Left colon (tissue), 2 donors: ENCODE results near the gene LACRT. TPM values are rescaled to one million over a fixed set of nuclear protein-coding genes. Genes with fewer than 3 reads are reported as not detected.
A peak's percentile ranks its signal among the peaks of the same experiment; 100 is the strongest.
"Not testable (repeated sequence)": the region's sequence is repeated elsewhere in the genome, so short reads cannot be mapped to it uniquely, and the experiment has no call there.

Experiments used
- ATAC-seq: fragments of 200-7000 bp; cut with Tn5 transposase; one replicate; pipeline ENCODE4 v1.9.1; 2020; ENCODE audit warnings: mild to moderate bottlenecking, moderate library complexity
- DNase-seq, 2 donors: peaks; one replicate each; pipeline ENCODE4 v3.0.0-alpha.2; 2020
- intact Hi-C, 2 donors: fragments of 100-400 bp; cut with DNase I in 1 of 2; cut with micrococcal nuclease in 1 of 2; formaldehyde crosslinking; loops; one replicate each; pipeline versions ENCODE4 v1.11.2 to v1.14.0; 2022; cut with DNase I, micrococcal nuclease
- long read RNA-seq: library from polyadenylated mRNA; unstranded; transcript quantifications from one replicate; pipeline ENCODE4 v2.0.0, GENCODE V29; 2021
- total RNA-seq, 2 donors: library from RNA; stranded (reverse); fragmentation: NEBNext Ultra II Directional; extraction: Animal tissue kit (Norgen Biotek cat#: 25700); gene quantifications; one replicate each; pipeline ENCODE4 v1.2.1, GENCODE V29; 2021
- donor health status: DM: no; HTN: no; CAD: no.
- donor health status: DM: yes; HTN: yes; CAD: no.

The LACRT gene
- not detected for total RNA-seq
- long read RNA-seq: 0 reads

DNA sequence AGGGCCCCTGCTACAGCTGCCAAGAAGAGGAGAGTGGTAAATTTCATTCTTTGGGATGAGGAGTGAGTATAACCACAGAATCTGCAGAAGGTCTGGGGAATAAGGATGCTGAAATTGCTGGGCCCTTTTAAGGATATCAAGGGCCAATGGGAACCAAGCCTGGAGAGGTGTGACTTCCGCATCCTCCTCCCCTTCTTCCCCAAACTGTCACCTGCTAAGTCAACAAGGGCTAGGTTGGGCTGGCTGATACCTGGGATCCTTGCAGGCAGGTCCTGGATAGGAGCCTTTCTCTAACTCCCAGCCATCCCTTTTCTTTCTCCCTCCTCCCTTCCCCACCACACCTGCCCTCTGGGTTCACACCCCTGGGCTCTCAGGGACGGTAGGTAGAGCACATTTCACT lies at the start of gene LACRT:
LACRT (minus strand) TSS at position 101 of the 400 bp plus-strand sequence; CDS start at position 47, 54 bp downstream.
- DNase-seq (no peak), ATAC-seq (no peak)
- intact Hi-C loops: no loop called here

- intact Hi-C loops: no loop called here
- no peak for DNase-seq
- no peak for ATAC-seq
Observed at GRCh38 chr12:54683398-54683797, 48.7 kb upstream of the LACRT start.

- DNase-seq: no peak
- intact Hi-C loops: no loop called here
- no peak for ATAC-seq
Observed at GRCh38 chr12:54682674-54683073, 48.0 kb upstream of the LACRT start.

GRCh38 chr12:54680374-54680773 lies 45.7 kb upstream of the LACRT start:
- intact Hi-C loops: no loop called here
- peak in 1 of 2 donors; percentile 21 for DNase-seq
- peak; percentile 37 for ATAC-seq

DNA sequence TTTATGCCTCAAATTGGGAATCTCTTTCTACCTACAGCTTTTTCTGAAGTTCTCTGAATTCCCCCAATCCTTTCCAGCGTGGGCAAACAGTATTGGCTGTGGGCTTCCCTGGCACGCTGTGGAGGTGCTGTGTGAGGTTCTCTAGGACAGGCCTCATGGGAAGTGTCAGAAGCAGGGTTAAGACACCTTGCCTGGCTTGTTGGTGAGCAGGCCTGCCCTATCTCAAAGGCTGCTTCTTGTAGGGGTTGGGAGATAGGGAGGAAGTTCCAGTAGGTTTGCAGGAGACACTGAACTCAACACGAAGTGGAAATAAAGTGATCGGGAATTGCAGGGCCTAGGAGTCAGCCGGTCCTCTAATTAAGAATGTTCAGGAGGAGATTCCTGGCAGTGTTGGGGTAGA lies 43.4 kb upstream of the LACRT start:
- ATAC-seq (no peak), DNase-seq (no peak)
- intact Hi-C loops: no loop called here

GRCh38 chr12:54667945-54668344 lies 33.2 kb upstream of the LACRT start:
- DNase-seq: no peak
- intact Hi-C loops: no loop called here
- no peak for ATAC-seq

- intact Hi-C loops: no loop called here
- ATAC-seq (no peak), DNase-seq (no peak)
Observed at GRCh38 chr12:54666008-54666407, 31.3 kb upstream of the LACRT start.

GRCh38 chr12:54665022-54665635 lies 30.4 kb upstream of the LACRT start:
- DNase-seq, ATAC-seq, intact Hi-C loops: not testable (repeated sequence)

DNA sequence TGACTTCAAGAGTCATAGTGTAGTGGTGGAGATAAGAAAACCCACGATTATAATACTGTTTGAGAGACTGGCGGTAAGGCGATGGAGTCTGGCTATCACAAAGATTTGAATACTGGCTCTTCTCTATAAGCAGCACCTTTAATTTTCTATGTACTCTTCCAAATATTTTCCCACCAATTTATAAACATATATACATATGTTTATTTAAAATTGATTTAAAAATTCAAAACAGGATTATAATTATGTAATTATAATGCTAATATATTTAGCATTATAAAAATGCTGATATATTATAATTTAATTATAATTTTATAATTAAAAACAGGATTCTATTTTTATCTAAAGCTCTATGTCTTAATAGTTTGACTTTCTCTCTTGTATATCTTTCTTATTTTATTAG lies 28.9 kb upstream of the LACRT start:
- DNase-seq (no peak), ATAC-seq (no peak)
- intact Hi-C loops: no loop called here

DNA sequence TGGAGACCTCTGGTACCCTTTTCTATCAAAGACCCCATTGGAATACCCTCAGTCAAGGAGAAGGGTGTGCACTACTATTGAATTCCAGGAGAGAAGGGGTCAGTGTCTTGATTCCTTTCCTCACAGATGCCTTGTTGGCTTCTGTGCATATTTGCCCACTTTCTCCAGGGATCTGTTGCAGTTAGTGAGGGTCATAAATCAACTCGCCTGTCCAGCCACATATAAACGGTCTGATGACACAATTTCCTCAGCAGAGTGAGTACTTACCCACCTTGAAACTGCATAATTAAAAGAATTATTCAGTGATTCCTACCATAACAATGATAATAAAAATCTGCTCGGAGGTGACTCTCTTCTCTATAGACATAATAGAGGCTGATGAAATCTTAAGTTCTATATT lies 27.3 kb upstream of the LACRT start:
- ATAC-seq (no peak), DNase-seq (no peak)
- intact Hi-C loops: no loop called here

DNA sequence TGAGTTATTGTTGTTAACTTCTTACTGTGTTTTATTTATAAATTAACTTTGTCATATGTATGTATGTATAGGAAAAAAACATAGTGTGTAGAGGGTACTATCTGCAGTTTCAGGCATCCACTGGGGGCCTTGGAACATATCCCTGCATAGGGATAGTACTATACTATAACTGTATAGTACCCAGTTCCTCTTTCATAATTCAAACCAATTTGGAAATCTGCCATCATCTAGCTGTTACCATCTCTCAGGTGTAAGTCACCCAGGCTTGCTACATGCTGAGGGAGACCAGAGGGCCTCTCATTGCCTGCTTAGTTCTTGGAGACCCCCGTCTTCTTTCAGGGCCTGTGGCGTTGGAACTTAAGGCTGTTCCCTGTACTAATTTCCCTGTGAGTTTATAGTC lies 26.4 kb upstream of the LACRT start:
- intact Hi-C loops: no loop called here
- DNase-seq: no peak
- no peak for ATAC-seq

DNA sequence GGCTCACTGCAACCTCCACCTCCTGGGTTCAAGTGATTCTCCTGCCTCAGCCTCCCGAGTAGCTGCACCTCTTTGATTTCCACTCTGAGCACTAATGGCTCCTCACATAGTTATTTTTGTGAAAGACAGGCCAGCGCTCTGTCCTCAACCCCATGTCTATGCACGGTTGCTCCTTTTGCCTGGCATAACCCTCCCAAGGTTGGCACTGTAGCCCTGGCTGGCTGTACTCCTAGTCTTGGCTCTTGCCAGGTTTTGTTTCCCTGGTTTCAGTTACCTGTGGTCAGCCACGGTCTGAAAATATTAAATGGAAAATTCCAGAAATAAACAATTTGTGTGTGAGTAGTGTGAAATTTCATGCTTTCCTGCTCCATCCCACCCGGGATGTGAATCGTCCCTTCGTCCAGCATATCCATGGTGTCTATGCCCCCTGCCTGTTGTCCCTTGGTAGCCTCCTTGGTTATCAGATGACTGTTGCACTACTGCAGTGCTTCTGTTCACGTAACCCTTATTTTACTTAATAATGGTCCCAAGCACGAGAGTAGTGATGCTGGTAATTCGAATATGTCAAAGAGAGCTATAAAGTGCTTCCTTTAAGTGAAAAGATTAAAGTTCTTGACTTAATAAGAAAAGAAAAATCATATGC lies 25.7 kb upstream of the LACRT start:
- intact Hi-C loops: no loop called here
- DNase-seq (no peak), ATAC-seq (no peak)

GRCh38 chr12:54658306-54659264 lies 23.9 kb upstream of the LACRT start:
- DNase-seq (peak in 1 of 2 donors; percentile 32), ATAC-seq (no peak)
- intact Hi-C loops: no loop called here

- intact Hi-C loops: no loop called here
- no peak for ATAC-seq
- DNase-seq: no peak
Observed at GRCh38 chr12:54657105-54657607, 22.5 kb upstream of the LACRT start.

GRCh38 chr12:54654926-54655325 lies 20.2 kb upstream of the LACRT start:
- no peak for ATAC-seq
- DNase-seq: no peak
- intact Hi-C loops: no loop called here

DNA sequence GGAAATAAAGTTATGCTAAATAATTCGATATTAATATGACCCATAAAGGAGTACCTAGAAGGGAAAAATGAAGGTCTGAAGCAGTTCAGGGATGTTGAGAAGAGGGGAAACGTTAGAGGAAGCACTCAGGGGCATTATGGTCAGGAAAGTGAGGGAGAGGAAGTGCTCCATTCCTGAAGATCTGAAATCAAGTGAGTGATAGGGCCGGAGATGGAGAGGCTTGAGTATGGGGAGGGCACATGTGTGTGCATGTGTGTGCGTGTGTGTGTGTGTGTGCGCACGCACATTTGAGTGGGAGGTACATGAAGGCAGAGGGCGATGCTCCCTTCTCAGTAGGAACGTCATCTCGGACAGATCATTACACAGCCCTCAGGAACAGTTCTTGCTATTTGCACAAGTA lies 18.3 kb upstream of the LACRT start:
- no peak for DNase-seq
- intact Hi-C loops: no loop called here
- no peak for ATAC-seq

DNA sequence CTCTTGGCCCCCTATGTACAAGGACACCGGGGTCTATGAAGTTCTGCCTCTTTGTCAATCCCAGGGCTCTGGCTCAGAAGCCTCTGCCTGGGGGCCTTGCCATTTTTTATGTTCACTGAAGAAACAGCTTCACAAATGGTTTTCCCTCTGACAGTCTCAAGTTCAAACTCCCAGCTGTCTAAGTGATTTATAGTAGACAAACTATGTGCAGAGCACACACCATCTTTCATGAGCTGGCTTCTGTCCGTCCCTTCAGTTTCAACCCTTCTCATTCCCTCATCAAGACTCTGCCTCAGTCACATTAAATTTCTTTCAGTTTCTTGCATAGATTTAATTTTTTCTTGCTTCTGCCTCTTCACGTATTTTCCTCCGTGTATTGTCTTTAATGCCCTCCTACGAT lies 16.2 kb upstream of the LACRT start:
- ATAC-seq (no peak), DNase-seq (no peak)
- intact Hi-C loops: no loop called here

DNA sequence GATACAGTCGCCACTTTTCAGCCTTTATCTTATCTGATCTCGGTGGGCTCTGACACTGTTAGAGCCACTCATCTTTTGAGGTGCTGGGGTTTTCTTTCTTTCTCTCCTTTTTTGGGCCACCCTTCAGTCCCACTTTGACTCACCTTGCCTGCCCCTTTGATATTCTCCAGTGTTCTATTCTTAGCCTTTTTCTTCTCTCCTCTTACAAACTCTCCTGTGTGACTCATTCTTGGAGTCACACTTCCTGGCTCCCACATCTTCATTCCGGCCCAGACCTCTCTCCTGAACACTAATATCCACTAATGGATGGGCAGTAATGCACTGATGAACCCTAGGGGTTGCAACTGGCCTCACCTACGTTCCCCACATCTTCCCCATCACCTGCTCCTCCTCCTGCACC lies 15.7 kb upstream of the LACRT start:
- DNase-seq: no peak
- ATAC-seq: no peak
- intact Hi-C loops: no loop called here

GRCh38 chr12:54649825-54650224 lies 15.1 kb upstream of the LACRT start:
- intact Hi-C loops: no loop called here
- DNase-seq: no peak

DNA sequence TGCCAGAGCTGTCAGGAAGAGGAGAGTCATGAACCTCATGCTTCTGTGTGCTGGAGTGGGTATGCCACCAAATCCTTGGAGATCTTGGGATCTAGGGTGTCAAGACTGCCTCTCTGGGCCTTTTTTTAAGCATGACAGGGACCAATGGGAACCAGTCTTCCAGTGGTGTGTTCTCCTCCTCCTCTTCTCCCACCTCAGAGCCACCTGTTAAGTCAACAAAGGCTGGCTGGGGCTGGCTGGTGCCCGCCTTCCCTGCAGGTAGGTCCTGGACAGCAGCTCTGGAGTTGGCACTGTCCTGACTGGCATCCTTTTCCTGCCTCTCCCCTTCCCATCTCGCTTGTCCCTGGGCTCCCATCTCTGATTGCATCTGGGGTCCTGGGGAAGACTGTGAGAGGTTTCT lies 13.6 kb upstream of the LACRT start, which contains the start of gene DCD:
DCD (minus strand) TSS at position 101 of the 400 bp plus-strand sequence; CDS start at position 39, 62 bp downstream.
- ATAC-seq (no peak), DNase-seq (no peak)
- intact Hi-C loops: no loop called here

More at GRCh38 chr12:54649825-54650224, 15.1 kb upstream of the LACRT start:
- no peak for ATAC-seq
